HepG2 (cell line): ENCODE results near the gene SLC17A9. TPM values are rescaled to one million over a fixed set of nuclear protein-coding genes. Genes with fewer than 3 reads are reported as not detected.

Experiments used
- IRF9 ChIP-seq: sonication (generic); formaldehyde crosslinking; IDR thresholded peaks from 2 replicates; pipeline ENCODE4 v1.8.0; 2022; ENCODE audit warnings: missing genetic modification reagents, mild to moderate bottlenecking, borderline replicate concordance
- MBD4 ChIP-seq: IDR thresholded peaks from 2 replicates; pipeline ENCODE4 v1.6.1; 2012; ENCODE audit warnings: low read length, inconsistent platforms, borderline replicate concordance
- MEIS2 ChIP-seq: sonication (generic); formaldehyde crosslinking; IDR thresholded peaks from 2 replicates; pipeline ENCODE4 v1.9.0; 2021; ENCODE audit warnings: mild to moderate bottlenecking, missing genetic modification reagents
- MLXIP ChIP-seq: sonication (generic); formaldehyde crosslinking; IDR thresholded peaks from 2 replicates; pipeline ENCODE4 v1.9.0; 2021; ENCODE audit warnings: missing genetic modification reagents, borderline replicate concordance
- NR2C2 ChIP-seq: sonication (generic); formaldehyde crosslinking; IDR thresholded peaks from 2 replicates; pipeline ENCODE4 v1.4.0; 2020; ENCODE audit warnings: missing genetic modification reagents, mild to moderate bottlenecking, moderate library complexity, borderline replicate concordance
- NR3C1 ChIP-seq: sonication (generic); formaldehyde crosslinking; IDR thresholded peaks from 2 replicates; pipeline ENCODE4 v1.4.0; 2020; ENCODE audit warnings: missing genetic modification reagents
- SYNCRIP ChIP-seq: fragments of 200-400 bp; formaldehyde crosslinking; IDR thresholded peaks from 2 replicates; pipeline ENCODE4 v1.6.1; 2018; ENCODE audit warnings: mild to moderate bottlenecking, low read depth, low read length; ENCODE audit not compliant: insufficient read depth
- ZBED4 ChIP-seq: sonication (generic); formaldehyde crosslinking; IDR thresholded peaks from 2 replicates; pipeline ENCODE4 v1.4.0; 2020; ENCODE audit warnings: missing genetic modification reagents, borderline replicate concordance
- ZC3H4 ChIP-seq: sonication (generic); formaldehyde crosslinking; IDR thresholded peaks from 2 replicates; pipeline ENCODE4 v1.4.0; 2020; ENCODE audit warnings: missing genetic modification reagents, borderline replicate concordance
- ZFP82 ChIP-seq: sonication (generic); formaldehyde crosslinking; IDR thresholded peaks from 2 replicates; pipeline ENCODE4 v1.5.1; 2020; ENCODE audit warnings: mild to moderate bottlenecking, missing genetic modification reagents, borderline replicate concordance
- ZGPAT ChIP-seq: IDR thresholded peaks from 2 replicates; pipeline ENCODE4 v1.6.1; 2016; ENCODE audit warnings: mild to moderate bottlenecking
- ZKSCAN1 ChIP-seq: fragments of 150-350 bp; IDR thresholded peaks from 2 replicates; pipeline ENCODE4 v1.6.1; 2014; ENCODE audit warnings: low read length
- ZNF3 ChIP-seq: IDR thresholded peaks from 2 replicates; pipeline ENCODE4 v1.7.0; 2017; ENCODE audit warnings: inconsistent platforms
- ZNF333 ChIP-seq: sonication (generic); formaldehyde crosslinking; IDR thresholded peaks from 2 replicates; pipeline ENCODE4 v1.4.0; 2020; ENCODE audit warnings: mild to moderate bottlenecking, missing genetic modification reagents, borderline replicate concordance
- ZNF335 ChIP-seq: sonication (generic); formaldehyde crosslinking; IDR thresholded peaks from 2 replicates; pipeline ENCODE4 v1.4.0; 2020; ENCODE audit warnings: missing genetic modification reagents
- ZNF672 ChIP-seq: sonication (generic); formaldehyde crosslinking; IDR thresholded peaks from 2 replicates; pipeline ENCODE4 v1.8.1; 2022; ENCODE audit warnings: missing genetic modification reagents
- ZNF737 ChIP-seq: sonication (generic); formaldehyde crosslinking; IDR thresholded peaks from 2 replicates; pipeline ENCODE4 v1.5.0; 2020; ENCODE audit warnings: missing genetic modification reagents, mild to moderate bottlenecking, borderline replicate concordance
- ZNF777 ChIP-seq: sonication (generic); formaldehyde crosslinking; IDR thresholded peaks from 2 replicates; pipeline ENCODE4 v1.4.0; 2020; ENCODE audit warnings: missing genetic modification reagents
- ZSCAN29 ChIP-seq: sonication (generic); formaldehyde crosslinking; conservative IDR thresholded peaks from 2 replicates; pipeline ENCODE4 v1.4.0; 2020; ENCODE audit warnings: mild to moderate bottlenecking, missing genetic modification reagents
- ZZZ3 ChIP-seq: sonication (generic); formaldehyde crosslinking; IDR thresholded peaks from 2 replicates; pipeline ENCODE4 v1.4.0; 2020; ENCODE audit warnings: missing genetic modification reagents, mild to moderate bottlenecking, borderline replicate concordance
- polyA plus RNA-seq, 8 experiments: library from polyadenylated mRNA; depleted of rRNA in 3 of 8; stranded (reverse) in 7 of 8; unstranded in 1 of 8; fragments of >200 nt; fragmentation: Illumina TruSeq in 4 of 8; extraction: Trizol in 4 of 8; gene quantifications; 2 replicates each; pipeline versions ENCODE4 v1.2.1 to v1.2.3, GENCODE V29; 2011 to 2016; ENCODE audit warnings: low read depth in 4 of 8, missing spikeins in 1 of 8, mixed read lengths in 1 of 8; ENCODE audit not compliant: insufficient read depth in 1 of 8
- total RNA-seq, 5 experiments: library from RNA; depleted of rRNA; stranded (reverse); fragments of >200 nt; fragmentation: Illumina TruSeq; extraction: Trizol; gene quantifications; 2 replicates each; pipeline ENCODE4 v1.2.3, GENCODE V29; 2016; ENCODE audit warnings: low read depth in 1 of 5

Gene SLC17A9
- total and polyA plus RNA-seq, 2 of the 13 experiments (the other 11 are each of a cell fraction or from before 2014, with no cell fraction given): 110 to 191 TPM

GRCh38 chr20:62916703-62917476 lies 35.6 kb upstream of the SLC17A9 start (continued):
- TF ChIP-seq ZGPAT (CRISPR knock-in tag): peak; percentile 98
- TF ChIP-seq ZNF3 (CRISPR knock-in tag): peak; percentile 99
- TF ChIP-seq ZC3H4 (CRISPR knock-in tag): no peak; the same call in 1 of the 2 replicates
- no peak for TF ChIP-seq ZNF777 (CRISPR knock-in tag)
- peak; percentile 42; the same call in 1 of the 2 replicates for TF ChIP-seq MBD4
- TF ChIP-seq ZSCAN29: peak; percentile 90
- peak; percentile 76 for TF ChIP-seq IRF9 (CRISPR knock-in tag)
- TF ChIP-seq ZZZ3 (CRISPR knock-in tag): peak; percentile 63; the same call in 1 of the 2 replicates
- TF ChIP-seq ZNF672 (CRISPR knock-in tag): no peak
- TF ChIP-seq SYNCRIP: no peak
- TF ChIP-seq ZNF335 (CRISPR knock-in tag): peak; percentile 92
- no peak for TF ChIP-seq NR3C1
- peak; percentile 44; the same call in 1 of the 2 replicates for TF ChIP-seq MLXIP (CRISPR knock-in tag)
- no peak; the same call in 1 of the 2 replicates for TF ChIP-seq ZNF737 (CRISPR knock-in tag)
- peak; percentile 89 for TF ChIP-seq MEIS2
- peak; percentile 91 for TF ChIP-seq NR2C2 (CRISPR knock-in tag)
- peak; percentile 42; the same call in 1 of the 2 replicates for TF ChIP-seq ZBED4 (CRISPR knock-in tag)
- 0 out of 2 replicates have a peak, but pooled peaks have one; percentile 54 for TF ChIP-seq ZNF333
- TF ChIP-seq ZFP82 (CRISPR knock-in tag): no peak
- TF ChIP-seq ZKSCAN1: no peak
